ENCODE results near the gene HS2ST1. TPM values are rescaled to one million over a fixed set of nuclear protein-coding genes. Genes with fewer than 3 reads are reported as not detected.

The HS2ST1 gene
- total and polyA plus RNA-seq, 2 donors (not counting 3 experiments of a cell fraction or from before 2014, with no cell fraction given) = 5.5 to 31.2 TPM

DNA sequence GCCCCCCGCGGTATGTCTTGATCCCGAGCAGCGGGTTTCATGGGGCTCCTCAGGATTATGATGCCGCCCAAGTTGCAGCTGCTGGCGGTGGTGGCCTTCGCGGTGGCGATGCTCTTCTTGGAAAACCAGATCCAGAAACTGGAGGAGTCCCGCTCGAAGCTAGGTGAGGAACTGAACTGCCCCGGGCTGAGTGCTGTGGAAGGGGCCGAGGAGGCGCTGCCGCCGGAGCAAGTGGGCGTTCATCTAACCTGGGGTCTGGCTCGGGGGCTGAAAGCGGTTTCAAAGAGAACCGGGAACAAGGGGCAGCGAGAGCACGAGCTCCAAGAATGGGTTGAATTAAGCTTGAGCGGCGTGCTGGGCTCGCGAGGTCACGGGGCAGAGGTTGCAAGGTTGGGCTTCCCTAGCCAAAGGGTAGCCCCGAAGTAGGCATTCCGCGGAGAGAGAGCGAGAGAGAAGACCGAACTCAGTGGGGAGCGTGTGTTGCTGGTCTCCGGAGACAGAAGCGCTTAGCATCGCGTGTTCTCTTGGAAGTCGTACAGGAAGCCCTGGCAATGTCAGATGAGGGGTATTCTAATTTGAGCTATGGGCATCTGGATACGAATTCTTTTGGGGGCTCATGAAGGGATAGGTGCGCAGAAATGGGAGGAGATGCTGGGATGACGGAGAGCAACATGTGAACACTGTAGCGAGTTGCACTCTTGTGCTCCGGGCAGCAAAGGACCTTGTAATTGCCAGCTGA, 732 bp downstream of the HS2ST1 start:
- Histone ChIP-seq H3K4me1 (ENCODE audit: control insufficient read depth, extremely low read depth, insufficient read depth, low read length) (peaks cover 16% of the 10 kb centered on the region), H3K4me3 (replicated peaks in 1 of 3; ENCODE audit: insufficient read depth in 1 of 3, low read depth in 1 of 3, low read length in 3 of 3) (peak overlapping the region; percentile 67 to 82 (median 78)), H3K4me2 (ENCODE audit: insufficient read depth, low read length) (peak overlapping the region; percentile 85), H3K79me2 (ENCODE audit: control insufficient read depth, insufficient read depth, low read length) (peaks cover 65% of the 10 kb centered on the region), H3K9ac (replicated peaks; ENCODE audit: extremely low read depth, insufficient read depth, low read length) (peak overlapping the region; percentile 55), H4K20me1 (replicated peaks; ENCODE audit: control insufficient read depth, extremely low read depth, insufficient read depth, low read length) (no peaks in the 10 kb centered on the region), H2AFZ (ENCODE audit: low read depth, low read length) (peak overlapping the region; percentile 53), H3K9me3 (replicated peaks; ENCODE audit: control insufficient read depth, insufficient read depth, low read length) (no peaks in the 10 kb centered on the region), H3K36me3 (ENCODE audit: control insufficient read depth in 2 of 2, extremely low read depth in 1 of 2, insufficient read depth in 2 of 2, low read length in 2 of 2) (no peaks in the 10 kb centered on the region), H3K27ac (ENCODE audit: insufficient read depth, low read depth, low read length) (peak overlapping the region; percentile 37), H3K9me1 (replicated peaks; ENCODE audit: control insufficient read depth, extremely low read depth, insufficient read depth, low read length) (no peaks in the 10 kb centered on the region), H3K27me3 (ENCODE audit: control insufficient read depth in 2 of 2, insufficient read depth in 2 of 2, low read length in 2 of 2) (no peaks in the 10 kb centered on the region)
- TSS peak; percentile 18 for BruUV-seq (replicated peaks)
- ChIA-PET POLR2A (no interaction called here), CTCF (interaction anchor here (0.8 to 3.7 kb wide), 14 partner anchors 10 to 211 kb away, joined by 3 to 34 read pairs (median 4); partner anchors contain the start of gene SH3GLB1)
- intact Hi-C loops (cut with micrococcal nuclease) = loop anchor here (1.0 to 10.0 kb wide), 9 partner anchors 50 to 1770 kb away; partner anchors contain the start of genes ODF2L, PKN2 and SH3GLB1
- no peak for TF ChIP-seq JUN (IDR thresholded peaks at IDR 0.05; ENCODE audit: borderline replicate concordance, insufficient read depth, insufficient read length, low read depth)
- no peak for TF ChIP-seq POLR2A (IDR thresholded peaks at IDR 0.05; ENCODE audit: low read depth, low read length)
- no peak for TF ChIP-seq POLR2AphosphoS5 (IDR thresholded peaks at IDR 0.05; ENCODE audit: insufficient read depth, low read depth, low read length)
- no peak for TF ChIP-seq MAX (IDR thresholded peaks at IDR 0.05; ENCODE audit: insufficient read depth, insufficient read length)
- TF ChIP-seq MYC (IDR thresholded peaks at IDR 0.05; ENCODE audit: low read depth, low read length) = no peak
- TF ChIP-seq, protein P1, sequence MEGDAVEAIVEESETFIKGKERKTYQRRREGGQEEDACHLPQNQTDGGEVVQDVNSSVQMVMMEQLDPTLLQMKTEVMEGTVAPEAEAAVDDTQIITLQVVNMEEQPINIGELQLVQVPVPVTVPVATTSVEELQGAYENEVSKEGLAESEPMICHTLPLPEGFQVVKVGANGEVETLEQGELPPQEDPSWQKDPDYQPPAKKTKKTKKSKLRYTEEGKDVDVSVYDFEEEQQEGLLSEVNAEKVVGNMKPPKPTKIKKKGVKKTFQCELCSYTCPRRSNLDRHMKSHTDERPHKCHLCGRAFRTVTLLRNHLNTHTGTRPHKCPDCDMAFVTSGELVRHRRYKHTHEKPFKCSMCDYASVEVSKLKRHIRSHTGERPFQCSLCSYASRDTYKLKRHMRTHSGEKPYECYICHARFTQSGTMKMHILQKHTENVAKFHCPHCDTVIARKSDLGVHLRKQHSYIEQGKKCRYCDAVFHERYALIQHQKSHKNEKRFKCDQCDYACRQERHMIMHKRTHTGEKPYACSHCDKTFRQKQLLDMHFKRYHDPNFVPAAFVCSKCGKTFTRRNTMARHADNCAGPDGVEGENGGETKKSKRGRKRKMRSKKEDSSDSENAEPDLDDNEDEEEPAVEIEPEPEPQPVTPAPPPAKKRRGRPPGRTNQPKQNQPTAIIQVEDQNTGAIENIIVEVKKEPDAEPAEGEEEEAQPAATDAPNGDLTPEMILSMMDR (IDR thresholded peaks at IDR 0.05; ENCODE audit: extremely low read depth in 1 of 2, insufficient read depth in 1 of 2, low read depth in 1 of 2, low read length in 2 of 2) = no peak
- TF ChIP-seq EZH2 (IDR thresholded peaks at IDR 0.05; ENCODE audit: borderline replicate concordance, low read depth, low read length, severe bottlenecking) = no peak
- no peak for TF ChIP-seq FOS (IDR thresholded peaks at IDR 0.05; ENCODE audit: borderline replicate concordance, insufficient read depth, low read length)
- TF ChIP-seq GATA2 (IDR thresholded peaks at IDR 0.05; ENCODE audit: insufficient read depth, insufficient read length, low read depth, low read length) = no peak
- FAIRE-seq = peak; percentile 61
- peak; percentile 73 for DNase-seq (ENCODE audit: low read depth, low spot score)
- dilution Hi-C loops (cut with MboI; ENCODE audit: extremely low pct_ligation_motif_present, low sequenced_read_pairs) = no loop called here
